ENCODE measurements around the gene GNAO1. TPM values are rescaled to one million over a fixed set of nuclear protein-coding genes. Genes with fewer than 3 reads are reported as not detected.

Gene GNAO1
- total RNA-seq, 1 experiment from 2014 or later: not detected

DNA sequence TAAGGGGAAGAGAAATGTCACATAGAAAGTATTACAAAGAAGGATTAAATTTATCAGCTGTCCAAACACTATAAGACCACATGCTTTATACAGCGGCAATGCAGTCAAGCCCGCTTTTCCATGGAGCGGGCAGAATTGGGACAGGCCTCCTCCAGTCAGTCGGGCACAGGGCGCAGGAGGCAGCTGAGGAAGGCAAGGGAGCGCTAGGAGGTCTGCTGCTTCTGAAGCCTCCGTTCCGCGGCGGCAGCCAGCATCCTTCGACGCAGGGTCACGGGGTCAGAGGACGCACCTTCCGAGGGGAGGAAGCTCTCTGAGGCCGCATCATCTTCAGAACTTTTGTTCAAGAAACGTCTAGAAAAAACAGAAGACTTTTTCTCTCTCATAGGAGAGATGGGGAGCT, 171.4 kb downstream of the GNAO1 start:
- Mint-ChIP-seq H3K4me1 (ENCODE audit: low read depth, unreplicated experiment) (no peaks in the 10 kb centered on the region), H3K27ac (ENCODE audit: unreplicated experiment) (no peak overlapping the region), H3K9me3 (ENCODE audit: low read depth, unreplicated experiment) (no peaks in the 10 kb centered on the region), H3K27me3 (ENCODE audit: unreplicated experiment) (no peaks in the 10 kb centered on the region), H3K36me3 (ENCODE audit: insufficient read depth, unreplicated experiment) (peaks cover 27% of the 10 kb centered on the region), H3K4me3 (ENCODE audit: low read depth, unreplicated experiment) (no peak overlapping the region)
- TF ChIP-seq, protein P1, sequence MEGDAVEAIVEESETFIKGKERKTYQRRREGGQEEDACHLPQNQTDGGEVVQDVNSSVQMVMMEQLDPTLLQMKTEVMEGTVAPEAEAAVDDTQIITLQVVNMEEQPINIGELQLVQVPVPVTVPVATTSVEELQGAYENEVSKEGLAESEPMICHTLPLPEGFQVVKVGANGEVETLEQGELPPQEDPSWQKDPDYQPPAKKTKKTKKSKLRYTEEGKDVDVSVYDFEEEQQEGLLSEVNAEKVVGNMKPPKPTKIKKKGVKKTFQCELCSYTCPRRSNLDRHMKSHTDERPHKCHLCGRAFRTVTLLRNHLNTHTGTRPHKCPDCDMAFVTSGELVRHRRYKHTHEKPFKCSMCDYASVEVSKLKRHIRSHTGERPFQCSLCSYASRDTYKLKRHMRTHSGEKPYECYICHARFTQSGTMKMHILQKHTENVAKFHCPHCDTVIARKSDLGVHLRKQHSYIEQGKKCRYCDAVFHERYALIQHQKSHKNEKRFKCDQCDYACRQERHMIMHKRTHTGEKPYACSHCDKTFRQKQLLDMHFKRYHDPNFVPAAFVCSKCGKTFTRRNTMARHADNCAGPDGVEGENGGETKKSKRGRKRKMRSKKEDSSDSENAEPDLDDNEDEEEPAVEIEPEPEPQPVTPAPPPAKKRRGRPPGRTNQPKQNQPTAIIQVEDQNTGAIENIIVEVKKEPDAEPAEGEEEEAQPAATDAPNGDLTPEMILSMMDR (IDR thresholded peaks at IDR 0.05; ENCODE audit: unreplicated experiment): no peak
- intact Hi-C loops (cut with micrococcal nuclease; ENCODE audit: unreplicated experiment): no loop called here
- BruUV-seq (replicated peaks): no TSS peak
- CTCF ChIA-PET: no interaction called here
- DNase-seq: no peak

DNA sequence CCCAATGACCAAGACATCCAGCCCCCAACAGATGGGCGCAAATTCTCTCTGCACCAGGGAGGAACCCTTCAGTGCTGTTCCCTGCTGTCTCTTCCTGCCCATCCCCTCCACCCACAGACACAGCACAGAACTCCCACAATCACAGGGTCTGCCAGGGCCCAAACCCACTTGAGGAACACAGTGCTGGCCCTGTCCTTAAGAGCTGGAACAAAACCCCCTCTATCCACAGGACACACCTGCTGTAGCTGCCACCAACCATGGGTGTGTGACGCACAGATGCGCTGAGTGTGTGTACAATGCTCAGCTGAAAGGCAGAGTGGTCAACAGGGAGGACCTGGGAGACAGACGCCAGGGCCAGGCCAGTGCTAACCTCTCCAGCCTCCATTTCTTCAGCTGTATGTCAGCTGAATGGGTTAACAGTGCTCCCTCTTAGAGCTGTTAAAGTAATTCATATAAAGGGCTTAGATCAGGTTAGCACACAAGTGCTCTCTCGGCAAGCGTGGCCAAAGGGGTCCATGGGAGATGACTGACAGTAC, 172.0 kb downstream of the GNAO1 start:
- no peak overlapping the region for H3K4me3 Mint-ChIP-seq (ENCODE audit: low read depth, unreplicated experiment)
- no peak overlapping the region for H3K27ac Mint-ChIP-seq (ENCODE audit: unreplicated experiment)
- H3K9me3 Mint-ChIP-seq (ENCODE audit: low read depth, unreplicated experiment): no peaks in the 10 kb centered on the region
- peaks cover 24% of the 10 kb centered on the region for H3K36me3 Mint-ChIP-seq (ENCODE audit: insufficient read depth, unreplicated experiment)
- intact Hi-C loops (cut with micrococcal nuclease; ENCODE audit: unreplicated experiment): no loop called here
- H3K4me1 Mint-ChIP-seq (ENCODE audit: low read depth, unreplicated experiment): no peaks in the 10 kb centered on the region
- no TSS peak for BruUV-seq (replicated peaks)
- DNase-seq: no peak
- CTCF ChIA-PET: no interaction called here
- no peaks in the 10 kb centered on the region for H3K27me3 Mint-ChIP-seq (ENCODE audit: unreplicated experiment)
- TF ChIP-seq, protein P1 (IDR thresholded peaks at IDR 0.05; ENCODE audit: unreplicated experiment): no peak

DNA sequence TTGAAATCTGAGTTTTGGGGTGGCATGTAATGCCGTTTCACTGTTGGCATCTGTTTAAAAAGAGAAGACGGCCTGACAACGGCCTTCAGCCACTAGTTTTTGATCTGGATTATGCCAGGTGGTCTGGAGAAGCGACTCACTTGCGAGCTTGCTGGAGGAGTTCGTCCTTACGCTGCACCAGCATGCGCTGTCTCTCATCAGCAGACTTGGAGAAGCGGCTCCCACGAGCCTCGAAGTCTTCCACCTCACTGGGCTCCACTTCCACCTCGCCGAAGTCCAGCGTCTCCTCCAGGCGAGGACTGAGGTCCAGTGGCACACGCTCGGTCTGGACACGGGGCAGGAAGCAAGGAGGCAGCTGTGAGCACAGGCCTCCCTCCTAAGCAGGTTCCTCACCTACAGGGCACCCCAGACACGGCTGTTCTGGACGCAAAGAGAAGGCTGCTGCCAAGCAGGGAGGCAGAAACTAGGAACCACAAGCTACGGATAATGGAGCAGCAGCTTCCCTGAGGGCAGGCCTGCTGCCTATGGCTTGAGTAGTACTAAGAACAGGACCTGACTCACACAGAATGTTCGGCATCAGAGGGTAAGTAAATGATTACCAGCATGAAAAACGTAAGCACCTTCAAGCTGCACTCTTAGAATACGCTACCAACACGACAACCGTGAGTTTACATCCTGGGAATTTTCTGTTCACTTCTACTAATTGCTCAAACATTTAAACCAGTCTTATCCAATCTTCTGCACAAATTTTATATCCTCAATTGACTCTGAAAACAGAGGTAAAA, 172.7 kb downstream of the GNAO1 start:
- Mint-ChIP-seq H3K27ac (ENCODE audit: unreplicated experiment) (no peak overlapping the region), H3K4me1 (ENCODE audit: low read depth, unreplicated experiment) (no peaks in the 10 kb centered on the region), H3K36me3 (ENCODE audit: insufficient read depth, unreplicated experiment) (peaks cover 24% of the 10 kb centered on the region), H3K27me3 (ENCODE audit: unreplicated experiment) (no peaks in the 10 kb centered on the region), H3K4me3 (ENCODE audit: low read depth, unreplicated experiment) (no peak overlapping the region), H3K9me3 (ENCODE audit: low read depth, unreplicated experiment) (no peaks in the 10 kb centered on the region)
- TF ChIP-seq, protein P1 (IDR thresholded peaks at IDR 0.05; ENCODE audit: unreplicated experiment): no peak
- no TSS peak for BruUV-seq (replicated peaks)
- DNase-seq: no peak
- intact Hi-C loops (cut with micrococcal nuclease; ENCODE audit: unreplicated experiment): no loop called here
- CTCF ChIA-PET: no interaction called here

DNA sequence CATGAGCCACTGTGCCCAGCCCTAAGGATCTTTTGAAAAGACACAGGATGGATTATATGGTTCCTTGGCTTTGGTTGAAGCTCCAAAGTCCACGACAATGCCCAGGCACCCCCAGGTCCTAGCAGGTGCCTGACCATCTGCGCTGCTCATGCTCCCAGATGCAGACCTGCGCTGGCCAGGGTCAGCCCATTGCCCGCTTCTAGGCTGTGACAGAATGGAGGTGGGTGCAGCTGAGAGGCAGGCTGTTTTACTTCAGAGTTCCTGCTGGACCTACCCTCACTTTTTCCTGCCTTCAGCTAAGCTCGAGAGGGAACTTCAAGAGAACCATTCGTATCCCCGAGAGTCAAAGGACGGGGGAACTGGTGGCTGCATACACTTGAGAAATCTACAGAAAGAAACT, 173.6 kb downstream of the GNAO1 start:
- BruUV-seq (replicated peaks): no TSS peak
- no peak overlapping the region for H3K27ac Mint-ChIP-seq (ENCODE audit: unreplicated experiment)
- H3K36me3 Mint-ChIP-seq (ENCODE audit: insufficient read depth, unreplicated experiment): peaks cover 24% of the 10 kb centered on the region
- H3K9me3 Mint-ChIP-seq (ENCODE audit: low read depth, unreplicated experiment): no peaks in the 10 kb centered on the region
- DNase-seq: no peak
- peaks cover 1% of the 10 kb centered on the region for H3K4me1 Mint-ChIP-seq (ENCODE audit: low read depth, unreplicated experiment)
- intact Hi-C loops (cut with micrococcal nuclease; ENCODE audit: unreplicated experiment): no loop called here
- TF ChIP-seq, protein P1 (IDR thresholded peaks at IDR 0.05; ENCODE audit: unreplicated experiment): no peak
- H3K4me3 Mint-ChIP-seq (ENCODE audit: low read depth, unreplicated experiment): no peak overlapping the region
- no peaks in the 10 kb centered on the region for H3K27me3 Mint-ChIP-seq (ENCODE audit: unreplicated experiment)
- CTCF ChIA-PET: no interaction called here
